ENCODE data around the gene NRP1.

DNA sequence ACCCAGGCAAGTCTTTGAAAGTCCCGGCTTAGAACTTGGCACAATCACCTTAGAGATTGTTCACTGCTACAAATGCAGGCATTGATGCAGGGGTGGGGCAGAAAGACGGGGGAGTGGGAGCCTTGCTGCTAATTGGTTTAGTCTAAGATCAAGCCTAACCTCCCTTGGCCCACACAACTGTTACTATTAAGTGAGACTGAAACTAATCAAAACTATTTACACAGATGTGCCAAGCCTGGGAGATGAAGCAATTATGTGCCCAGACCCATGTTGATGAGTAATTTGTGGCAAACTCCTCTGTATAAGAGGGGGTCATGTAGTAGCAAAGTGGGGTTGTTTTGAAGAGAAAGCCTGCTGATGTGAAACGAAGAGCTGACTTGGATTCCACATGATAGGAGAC lies 198.2 kb downstream of the NRP1 start:
- no peak for TF ChIP-seq EP300 (IDR thresholded peaks at IDR 0.05; ENCODE audit: borderline replicate concordance)
- no peak for TF ChIP-seq TCF12 (IDR thresholded peaks at IDR 0.05; ENCODE audit: low read depth)
- TF ChIP-seq FOXM1 (IDR thresholded peaks at IDR 0.05; ENCODE audit: borderline replicate concordance, low read depth), result no peak
- no peak for TF ChIP-seq RAD21 (IDR thresholded peaks at IDR 0.05; ENCODE audit: low read depth)
- TF ChIP-seq TEAD4 (IDR thresholded peaks at IDR 0.05), result no peak
- no peak for TF ChIP-seq CREB1 (IDR thresholded peaks at IDR 0.05; ENCODE audit: low read depth)
- TF ChIP-seq, protein P1, sequence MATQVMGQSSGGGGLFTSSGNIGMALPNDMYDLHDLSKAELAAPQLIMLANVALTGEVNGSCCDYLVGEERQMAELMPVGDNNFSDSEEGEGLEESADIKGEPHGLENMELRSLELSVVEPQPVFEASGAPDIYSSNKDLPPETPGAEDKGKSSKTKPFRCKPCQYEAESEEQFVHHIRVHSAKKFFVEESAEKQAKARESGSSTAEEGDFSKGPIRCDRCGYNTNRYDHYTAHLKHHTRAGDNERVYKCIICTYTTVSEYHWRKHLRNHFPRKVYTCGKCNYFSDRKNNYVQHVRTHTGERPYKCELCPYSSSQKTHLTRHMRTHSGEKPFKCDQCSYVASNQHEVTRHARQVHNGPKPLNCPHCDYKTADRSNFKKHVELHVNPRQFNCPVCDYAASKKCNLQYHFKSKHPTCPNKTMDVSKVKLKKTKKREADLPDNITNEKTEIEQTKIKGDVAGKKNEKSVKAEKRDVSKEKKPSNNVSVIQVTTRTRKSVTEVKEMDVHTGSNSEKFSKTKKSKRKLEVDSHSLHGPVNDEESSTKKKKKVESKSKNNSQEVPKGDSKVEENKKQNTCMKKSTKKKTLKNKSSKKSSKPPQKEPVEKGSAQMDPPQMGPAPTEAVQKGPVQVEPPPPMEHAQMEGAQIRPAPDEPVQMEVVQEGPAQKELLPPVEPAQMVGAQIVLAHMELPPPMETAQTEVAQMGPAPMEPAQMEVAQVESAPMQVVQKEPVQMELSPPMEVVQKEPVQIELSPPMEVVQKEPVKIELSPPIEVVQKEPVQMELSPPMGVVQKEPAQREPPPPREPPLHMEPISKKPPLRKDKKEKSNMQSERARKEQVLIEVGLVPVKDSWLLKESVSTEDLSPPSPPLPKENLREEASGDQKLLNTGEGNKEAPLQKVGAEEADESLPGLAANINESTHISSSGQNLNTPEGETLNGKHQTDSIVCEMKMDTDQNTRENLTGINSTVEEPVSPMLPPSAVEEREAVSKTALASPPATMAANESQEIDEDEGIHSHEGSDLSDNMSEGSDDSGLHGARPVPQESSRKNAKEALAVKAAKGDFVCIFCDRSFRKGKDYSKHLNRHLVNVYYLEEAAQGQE (IDR thresholded peaks at IDR 0.05; ENCODE audit: low read depth), result no peak
- no peak for TF ChIP-seq ZBTB7A (IDR thresholded peaks at IDR 0.05; ENCODE audit: low read depth)
- TF ChIP-seq CEBPB (IDR thresholded peaks at IDR 0.05), result no peak
- TF ChIP-seq, protein P2, sequence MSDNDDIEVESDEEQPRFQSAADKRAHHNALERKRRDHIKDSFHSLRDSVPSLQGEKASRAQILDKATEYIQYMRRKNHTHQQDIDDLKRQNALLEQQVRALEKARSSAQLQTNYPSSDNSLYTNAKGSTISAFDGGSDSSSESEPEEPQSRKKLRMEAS (IDR thresholded peaks at IDR 0.05), result no peak
- no peak for TF ChIP-seq TAF1 (IDR thresholded peaks at IDR 0.05; ENCODE audit: low read depth)
- TF ChIP-seq, protein P3, sequence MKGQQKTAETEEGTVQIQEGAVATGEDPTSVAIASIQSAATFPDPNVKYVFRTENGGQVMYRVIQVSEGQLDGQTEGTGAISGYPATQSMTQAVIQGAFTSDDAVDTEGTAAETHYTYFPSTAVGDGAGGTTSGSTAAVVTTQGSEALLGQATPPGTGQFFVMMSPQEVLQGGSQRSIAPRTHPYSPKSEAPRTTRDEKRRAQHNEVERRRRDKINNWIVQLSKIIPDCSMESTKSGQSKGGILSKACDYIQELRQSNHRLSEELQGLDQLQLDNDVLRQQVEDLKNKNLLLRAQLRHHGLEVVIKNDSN (IDR thresholded peaks at IDR 0.05), result no peak
- no peak for TF ChIP-seq YY1 (IDR thresholded peaks at IDR 0.05; ENCODE audit: low read depth)
- no peak for TF ChIP-seq EGR1 (IDR thresholded peaks at IDR 0.05)
